Sigmoid colon (tissue), 7 donors: Measurements from ENCODE around the gene CMTM2. TPM values are rescaled to one million over a fixed set of nuclear protein-coding genes. Genes with fewer than 3 reads are reported as not detected.

Experiments used
- DNase-seq: peaks from one replicate; pipeline ENCODE4 v3.0.0-alpha.2; 2019
- H3K27ac ChIP-seq, 4 donors: fragments of 200-600 bp; sonication (generic); one replicate each; pipeline ENCODE4 v1.5.1; 2016 to 2019; ENCODE audit warnings: mild to moderate bottlenecking in 1 of 4
- H3K27me3 ChIP-seq, 3 donors: fragments of 200-600 bp; sonication (generic); one replicate each; pipeline ENCODE4 v1.5.1; 2019; ENCODE audit warnings: mild to moderate bottlenecking in 1 of 3
- H3K36me3 ChIP-seq, 4 donors: fragments of 200-600 bp; sonication (generic); one replicate each; pipeline ENCODE4 v1.5.1; 2016 to 2019
- H3K4me1 ChIP-seq, 4 donors: fragments of 200-600 bp; sonication (generic); one replicate each; pipeline ENCODE4 v1.5.1; 2017 to 2019
- H3K4me3 ChIP-seq, 4 donors: fragments of 200-600 bp; sonication (generic); one replicate each; pipeline ENCODE4 v1.5.1; 2017 to 2019; ENCODE audit warnings: mild to moderate bottlenecking in 2 of 4, moderate library complexity in 1 of 4
- H3K9me3 ChIP-seq, 4 donors: fragments of 200-600 bp in 3 of 4; sonication (generic) in 3 of 4; one replicate each; pipeline versions ENCODE4 v1.5.1 to v1.6.1; 2013 to 2019
- CTCF ChIP-seq, 4 experiments: fragments of 450-650 bp in 3 of 4; fragments of 200-600 bp in 1 of 4; IDR thresholded peaks; one replicate each; pipeline ENCODE4 v1.5.1; 2016 to 2019; ENCODE audit warnings: antibody characterized with exemption in 4 of 4, mild to moderate bottlenecking in 3 of 4, moderate library complexity in 2 of 4
- EP300 ChIP-seq, 4 donors: sonication (generic); formaldehyde crosslinking; IDR thresholded peaks; one replicate each; pipeline ENCODE4 v1.6.1; 2017; ENCODE audit warnings: antibody characterized with exemption in 4 of 4
- POLR2A ChIP-seq, 2 donors: fragments of 450-650 bp; IDR thresholded peaks; one replicate each; pipeline ENCODE4 v1.6.1; 2016; ENCODE audit warnings: antibody characterized with exemption in 2 of 2, mild to moderate bottlenecking in 2 of 2, moderate library complexity in 2 of 2
- POLR2AphosphoS5 ChIP-seq, 4 donors: sonication (generic); formaldehyde crosslinking; IDR thresholded peaks; one replicate each; pipeline ENCODE4 v1.6.1; 2017; ENCODE audit warnings: antibody characterized with exemption in 4 of 4
- WGBS, 2 donors: extraction: QIAGEN DNeasy Blood & Tissue Kit; methylation state at CpG; one replicate each; pipeline ENCODE4 v1.1.7; 2013; 5-methylcytosine and 5-hydroxymethylcytosine counted together
- intact Hi-C: fragments of 100-400 bp; cut with DNase I; formaldehyde crosslinking; loops from one replicate; pipeline ENCODE4 v1.15.1; 2023
- polyA plus RNA-seq, 3 donors: library from polyadenylated mRNA; stranded (reverse); fragments of 200-250 nt; gene quantifications; one replicate each; pipeline ENCODE4 v1.2.3, GENCODE V29; 2013
- total RNA-seq, 4 donors: library from RNA; depleted of rRNA; stranded (reverse); fragments of >200 nt; gene quantifications; one replicate each; pipeline ENCODE4 v1.1.0, GENCODE V29; 2016
- donor health status: healthy with polysubstance abuse.
- donor health status: Bipolar disorder and iron deficiency.
- donor health status: healthy.

Gene CMTM2
- total and polyA plus RNA-seq, 7 donors: 0.33 TPM; not detected in 6

GRCh38 chr16:66537236-66537635 lies 42.0 kb upstream of the CMTM2 start:
- no peak overlapping the region for H3K27ac ChIP-seq
- H3K36me3 ChIP-seq: peaks cover 0 to 91% (median 24%) of the 10 kb centered on the region in 4 donors
- no peaks in the 10 kb centered on the region for H3K9me3 ChIP-seq
- DNase-seq: no peak
- no peaks in the 10 kb centered on the region for H3K4me1 ChIP-seq
- intact Hi-C loops: no loop called here
- WGBS, 2 donors: 91 to 98% methylated on average over 2 of the region's 2 CpGs
- no peaks in the 10 kb centered on the region for H3K27me3 ChIP-seq
- TF ChIP-seq CTCF (IDR thresholded peaks at IDR 0.05): no peak
- TF ChIP-seq POLR2A (IDR thresholded peaks at IDR 0.05): no peak
- no peak for TF ChIP-seq EP300 (IDR thresholded peaks at IDR 0.05)
- H3K4me3 ChIP-seq: no peak overlapping the region

- H3K27me3 ChIP-seq: no peaks in the 10 kb centered on the region
- H3K36me3 ChIP-seq: peaks cover 0 to 87% (median 25%) of the 10 kb centered on the region in 4 donors
- no peak overlapping the region for H3K4me3 ChIP-seq
- intact Hi-C loops: no loop called here
- no peak overlapping the region for H3K27ac ChIP-seq
- H3K9me3 ChIP-seq: no peaks in the 10 kb centered on the region
- 85 to 91% methylated on average over 5 of the region's 5 CpGs for WGBS, 2 donors
- H3K4me1 ChIP-seq: no peaks in the 10 kb centered on the region
- DNase-seq: no peak
- no peak for TF ChIP-seq POLR2AphosphoS5 (IDR thresholded peaks at IDR 0.05)
- no peak for TF ChIP-seq POLR2A (IDR thresholded peaks at IDR 0.05)
These were observed 40.4 kb upstream of the CMTM2 start for GRCh38 chr16:66538910-66539309.

- Histone ChIP-seq H3K9me3 (no peaks in the 10 kb centered on the region), H3K27me3 (no peaks in the 10 kb centered on the region), H3K36me3 (peaks cover 0 to 84% (median 22%) of the 10 kb centered on the region in 4 donors), H3K27ac (no peak overlapping the region), H3K4me3 (no peak overlapping the region), H3K4me1 (no peaks in the 10 kb centered on the region)
- DNase-seq: no peak
- intact Hi-C loops: no loop called here
- TF ChIP-seq POLR2A (IDR thresholded peaks at IDR 0.05) (no peak), EP300 (IDR thresholded peaks at IDR 0.05) (no peak), CTCF (IDR thresholded peaks at IDR 0.05) (no peak), POLR2AphosphoS5 (IDR thresholded peaks at IDR 0.05) (no peak)
- WGBS, 2 donors: 66 to 87% methylated on average over 3 of the region's 3 CpGs
These were observed 39.4 kb upstream of the CMTM2 start for GRCh38 chr16:66539623-66540469.

- Histone ChIP-seq H3K27ac (no peak overlapping the region), H3K9me3 (no peaks in the 10 kb centered on the region), H3K36me3 (peaks cover 0 to 71% (median 24%) of the 10 kb centered on the region in 4 donors), H3K4me1 (no peaks in the 10 kb centered on the region), H3K27me3 (no peaks in the 10 kb centered on the region), H3K4me3 (no peak overlapping the region)
- WGBS, 2 donors: 91 to 93% methylated on average over 18 of the region's 18 CpGs
- TF ChIP-seq CTCF (IDR thresholded peaks at IDR 0.05) (no peak), POLR2AphosphoS5 (IDR thresholded peaks at IDR 0.05) (no peak), POLR2A (IDR thresholded peaks at IDR 0.05) (no peak), EP300 (IDR thresholded peaks at IDR 0.05) (no peak)
- no peak for DNase-seq
- intact Hi-C loops: no loop called here
These were observed 37.6 kb upstream of the CMTM2 start for GRCh38 chr16:66541388-66542355.

GRCh38 chr16:66542396-66542795 lies 36.9 kb upstream of the CMTM2 start:
- Histone ChIP-seq H3K27ac (no peak overlapping the region), H3K36me3 (peaks cover 0 to 68% (median 19%) of the 10 kb centered on the region in 4 donors), H3K4me1 (peaks cover 0 to 2% (median 0%) of the 10 kb centered on the region in 4 donors), H3K9me3 (no peaks in the 10 kb centered on the region), H3K4me3 (no peak overlapping the region), H3K27me3 (no peaks in the 10 kb centered on the region)
- DNase-seq: no peak
- TF ChIP-seq POLR2AphosphoS5 (IDR thresholded peaks at IDR 0.05) (no peak), CTCF (IDR thresholded peaks at IDR 0.05) (no peak), POLR2A (IDR thresholded peaks at IDR 0.05) (no peak), EP300 (IDR thresholded peaks at IDR 0.05) (no peak)
- intact Hi-C loops: no loop called here
- 90 to 94% methylated on average over 3 of the region's 3 CpGs for WGBS, 2 donors
